GM18520 (cell line): ENCODE results near the gene NEFH.

ENCODE experiments used
- ATAC-seq: cut with Tn5 transposase; IDR thresholded peaks from one replicate; pipeline ENCODE4 v1.9.1; 2021; ENCODE audit not compliant: unreplicated experiment

The NEFH gene

DNA sequence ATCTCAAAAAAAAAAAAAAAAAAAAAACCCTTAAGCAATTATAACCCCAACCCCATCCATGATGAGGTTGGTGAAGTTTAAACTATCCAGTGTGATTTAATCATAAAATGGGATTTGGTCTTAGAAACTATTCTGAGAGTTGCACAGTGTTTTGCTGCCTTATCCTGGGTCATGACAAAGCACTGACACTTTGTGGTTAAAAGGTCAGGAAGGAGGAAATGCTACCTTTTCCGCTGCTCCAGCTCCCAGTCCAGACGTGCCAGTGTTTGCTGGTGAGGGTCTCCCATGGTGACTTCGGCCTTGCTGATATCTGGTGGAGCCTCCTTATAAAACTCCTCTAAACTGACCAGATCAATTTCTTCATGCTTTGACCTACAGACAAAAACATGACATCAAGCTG lies 59.1 kb downstream of the NEFH start:
- no peak for ATAC-seq
